NCI-H187 treated with DMSO at 0.1 percent for 48 hours (cell line): ENCODE results near the gene AHRR.
"Not testable (repeated sequence)": the region's sequence is repeated elsewhere in the genome, so short reads cannot be mapped to it uniquely, and the experiment has no call there.

Source experiments
- DNase-seq: peaks from one replicate; lab custom pipeline; 2025; lab: John Stamatoyannopoulos, UW

Gene AHRR

DNA sequence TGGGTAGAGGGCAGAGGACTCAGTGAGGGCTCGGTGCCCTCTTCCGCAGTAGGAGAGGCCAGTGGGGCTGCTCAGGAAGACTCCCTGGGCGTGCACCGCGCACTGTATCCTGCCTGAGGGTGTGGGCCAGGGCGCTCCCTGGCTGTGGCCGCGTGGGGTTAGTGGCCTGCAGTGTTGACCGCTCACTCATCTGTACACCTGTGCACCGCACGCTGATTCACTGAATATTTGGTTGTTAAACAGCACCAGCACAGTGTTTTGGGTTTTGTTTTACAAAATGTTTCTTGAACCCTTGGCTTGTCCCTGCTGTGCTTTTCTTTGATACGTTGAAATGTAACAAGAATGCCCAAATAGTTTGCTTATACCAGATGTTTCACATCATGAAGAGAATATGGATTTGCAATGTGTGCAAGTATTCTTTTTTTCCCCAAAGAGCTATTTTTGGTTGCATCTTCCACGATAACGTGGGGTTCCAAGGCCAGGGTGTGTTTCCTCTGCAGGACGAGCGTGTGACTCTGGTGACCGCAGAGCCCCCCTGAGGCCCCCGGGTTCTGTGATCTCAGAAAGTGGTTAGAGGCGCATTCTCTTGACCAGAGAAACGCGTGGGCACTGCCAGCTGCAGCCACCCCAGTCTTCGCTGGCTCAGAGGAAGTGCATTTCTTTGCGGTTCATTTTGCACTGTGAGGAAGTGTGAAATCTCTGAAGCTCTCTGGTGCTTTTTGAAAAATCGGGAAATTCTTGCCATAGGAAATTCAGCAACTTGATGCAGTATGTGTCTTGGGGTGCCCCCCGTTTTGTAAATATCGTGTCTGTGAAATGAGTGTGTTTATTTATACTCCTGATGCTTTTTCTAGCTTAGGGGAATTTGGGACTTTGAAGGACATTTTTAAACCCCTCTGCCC lies 46.9 kb downstream of the AHRR start:
- no peak for DNase-seq

DNA sequence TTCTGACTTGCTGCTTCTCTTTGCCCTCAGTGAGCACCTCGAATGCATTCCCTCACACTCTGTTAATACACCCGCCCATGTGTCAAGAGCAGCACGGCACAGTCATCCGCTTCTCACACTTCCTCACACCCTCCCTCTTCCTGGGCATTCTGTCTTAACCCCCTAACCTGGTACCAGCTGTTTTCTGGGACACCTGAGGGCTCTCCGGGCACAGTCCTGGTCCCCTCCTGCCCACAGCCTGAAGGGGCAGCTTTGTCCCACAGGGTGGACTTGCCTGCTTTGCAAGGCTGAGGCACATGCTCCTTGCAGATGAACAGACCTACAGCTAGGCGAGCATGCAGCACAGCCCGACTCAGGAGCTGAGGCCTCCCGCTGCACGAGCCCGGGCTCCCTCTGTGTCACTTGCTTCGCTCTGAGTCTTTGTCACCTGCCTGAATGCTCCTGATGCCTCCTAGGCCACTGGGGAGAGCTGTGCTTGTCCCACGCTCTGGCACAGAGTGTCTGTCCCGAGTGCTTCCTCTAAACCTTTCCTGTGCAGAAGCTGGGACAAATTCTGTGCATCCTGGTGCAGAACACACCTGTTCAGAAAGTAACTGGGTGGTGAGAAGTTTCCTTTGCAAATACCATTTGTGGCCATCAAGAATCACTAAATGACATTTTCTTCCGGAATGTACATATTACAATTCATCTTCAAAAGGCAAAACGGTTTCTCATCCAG lies 47.8 kb downstream of the AHRR start:
- DNase-seq: no peak

- not testable (repeated sequence) for DNase-seq
Measured at GRCh38 chr5:369869-370236, 48.3 kb downstream of the AHRR start.

- no peak for DNase-seq
Measured at GRCh38 chr5:370311-370958, 48.9 kb downstream of the AHRR start.

DNA sequence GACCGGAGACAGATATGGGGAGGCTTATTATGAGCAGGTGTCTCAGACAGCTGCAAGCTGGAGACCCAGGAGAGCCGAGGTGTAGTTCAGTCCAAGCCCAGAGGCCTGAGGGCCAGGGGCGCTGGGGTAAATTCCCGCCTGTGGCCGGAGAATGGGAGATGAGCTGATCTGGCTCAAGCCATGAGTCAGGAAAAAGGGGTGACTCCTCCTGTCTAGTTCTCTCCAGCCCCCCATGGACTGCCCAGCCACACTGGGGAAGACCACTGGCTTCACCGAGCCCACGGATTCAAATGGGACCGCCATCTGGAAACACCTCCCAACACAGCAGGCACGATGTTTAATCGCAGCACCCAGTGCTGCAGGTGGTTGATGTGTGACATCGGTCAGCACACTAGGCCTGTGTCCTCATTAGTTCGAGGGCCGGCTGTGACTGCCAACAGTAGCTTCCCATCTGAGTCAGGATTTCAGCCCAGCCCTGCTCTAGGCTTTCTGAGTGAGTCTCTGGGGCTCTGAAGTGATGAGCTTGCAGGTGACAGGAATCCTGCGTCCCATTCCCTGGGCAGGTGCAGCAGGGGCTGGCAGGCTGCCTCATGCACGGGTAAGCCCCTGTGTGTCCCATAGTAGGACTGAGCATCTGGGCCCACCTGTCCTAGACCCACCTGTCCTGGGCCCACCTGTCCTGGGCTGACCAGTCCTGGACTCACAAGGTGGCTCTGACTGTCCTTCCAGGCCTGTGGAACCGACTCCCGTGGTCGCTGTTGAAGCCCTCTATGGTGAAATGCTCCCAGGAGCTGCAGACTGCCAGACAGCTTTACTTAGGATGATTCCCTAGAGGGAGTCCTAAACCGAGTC lies 49.7 kb downstream of the AHRR start:
- DNase-seq: no peak

- DNase-seq: no peak
Measured at GRCh38 chr5:371811-372555, 50.5 kb downstream of the AHRR start.

DNA sequence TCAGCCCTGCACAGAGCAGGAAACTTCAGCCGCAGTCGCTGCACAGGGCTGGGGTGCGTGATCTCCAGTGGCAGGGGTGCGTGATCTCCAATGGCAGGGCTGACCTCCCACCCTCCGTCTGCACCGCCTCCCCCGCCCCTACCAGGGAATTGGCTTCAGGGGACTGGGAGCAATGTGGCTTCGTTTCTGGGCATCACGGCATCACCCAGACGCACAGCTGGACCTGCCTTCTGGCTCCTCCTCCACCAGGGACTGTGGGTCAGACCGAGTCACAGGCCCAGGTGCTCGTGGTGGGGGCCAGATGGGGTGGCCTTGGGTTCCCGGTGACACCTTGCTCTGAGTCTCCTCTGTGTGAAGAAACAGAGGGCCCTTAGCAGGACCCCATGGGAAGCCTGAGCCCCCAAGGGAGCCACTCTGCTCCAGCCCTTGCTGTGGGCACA lies 51.1 kb downstream of the AHRR start:
- no peak for DNase-seq

GRCh38 chr5:372996-373709 lies 51.6 kb downstream of the AHRR start:
- no peak for DNase-seq

DNA sequence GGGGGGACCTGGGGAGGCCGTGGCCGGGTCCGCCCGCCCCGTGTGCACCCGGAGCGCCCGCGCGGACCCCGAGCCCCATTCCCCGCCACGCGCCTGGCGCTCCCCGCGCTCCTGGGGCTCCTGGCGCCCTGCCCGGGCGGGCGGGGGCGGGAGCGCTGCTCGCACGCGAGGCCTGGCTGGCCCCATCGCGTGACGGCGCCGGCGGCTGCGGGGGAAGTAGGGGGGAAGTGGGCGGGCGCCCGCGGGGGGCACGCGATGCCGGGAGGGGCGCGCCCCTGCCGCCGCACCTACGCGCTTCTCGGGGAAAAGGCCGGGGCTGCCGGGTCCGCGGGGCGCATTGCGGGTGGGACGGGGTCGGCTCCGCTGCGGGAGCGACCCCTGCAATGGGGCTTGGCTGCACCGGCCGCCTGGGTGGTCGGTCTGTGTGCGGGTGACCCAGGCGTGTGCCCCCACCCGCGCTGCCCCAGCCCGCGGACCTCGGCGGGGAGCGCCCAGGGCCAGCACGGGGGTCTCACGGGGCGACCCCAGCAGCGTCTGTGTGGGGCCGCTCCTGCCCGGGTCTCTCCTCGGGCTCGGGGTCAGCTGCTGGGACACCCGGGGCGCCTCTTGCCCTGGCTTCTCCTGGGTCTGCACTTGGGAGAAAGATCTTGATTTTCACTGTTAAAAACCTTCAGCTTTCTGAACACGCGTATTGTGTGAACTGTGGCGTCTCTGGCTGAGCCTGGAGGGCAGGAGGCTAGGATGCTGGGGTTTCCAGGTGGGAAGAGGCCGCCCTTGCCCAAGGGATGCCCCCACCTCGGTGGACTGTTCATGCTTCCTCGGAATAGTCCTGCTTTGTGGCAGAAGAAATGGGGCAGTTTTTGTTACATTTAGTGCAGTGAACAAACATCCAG lies 52.4 kb downstream of the AHRR start:
- no peak for DNase-seq

DNA sequence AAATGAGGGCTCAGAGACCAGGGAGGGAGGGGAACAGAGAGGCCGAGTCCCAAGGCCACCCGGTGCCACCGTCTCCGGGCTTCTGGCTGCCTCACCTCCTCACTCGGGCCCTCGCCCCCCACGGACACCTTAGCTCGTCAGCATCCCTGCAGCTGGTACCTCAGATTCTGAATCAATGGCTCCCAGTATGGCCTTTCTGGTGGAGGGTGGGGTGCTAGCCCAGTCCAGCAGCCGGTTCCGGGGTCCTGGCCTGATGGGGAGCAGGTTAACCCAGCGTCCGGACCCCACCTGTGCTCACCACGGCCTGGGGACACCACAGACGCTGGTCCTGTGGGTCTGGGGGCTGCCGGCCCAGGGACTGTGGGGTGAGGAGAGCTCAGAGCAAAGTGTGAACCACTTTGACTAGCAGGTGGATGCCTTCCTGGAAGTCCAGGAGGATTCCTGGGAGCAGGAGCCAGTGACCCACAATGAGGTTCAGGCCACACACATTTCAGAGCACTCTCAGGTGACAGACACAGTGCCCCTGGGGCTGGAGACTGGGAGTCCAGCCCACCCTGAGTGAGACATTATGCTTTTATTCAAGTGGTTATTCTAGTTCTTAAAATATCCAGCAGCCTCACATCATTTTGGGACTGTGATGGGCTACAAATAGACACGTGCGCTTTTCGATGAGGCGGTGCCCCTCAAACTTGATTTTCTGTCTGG lies 53.3 kb downstream of the AHRR start:
- no peak for DNase-seq

DNA sequence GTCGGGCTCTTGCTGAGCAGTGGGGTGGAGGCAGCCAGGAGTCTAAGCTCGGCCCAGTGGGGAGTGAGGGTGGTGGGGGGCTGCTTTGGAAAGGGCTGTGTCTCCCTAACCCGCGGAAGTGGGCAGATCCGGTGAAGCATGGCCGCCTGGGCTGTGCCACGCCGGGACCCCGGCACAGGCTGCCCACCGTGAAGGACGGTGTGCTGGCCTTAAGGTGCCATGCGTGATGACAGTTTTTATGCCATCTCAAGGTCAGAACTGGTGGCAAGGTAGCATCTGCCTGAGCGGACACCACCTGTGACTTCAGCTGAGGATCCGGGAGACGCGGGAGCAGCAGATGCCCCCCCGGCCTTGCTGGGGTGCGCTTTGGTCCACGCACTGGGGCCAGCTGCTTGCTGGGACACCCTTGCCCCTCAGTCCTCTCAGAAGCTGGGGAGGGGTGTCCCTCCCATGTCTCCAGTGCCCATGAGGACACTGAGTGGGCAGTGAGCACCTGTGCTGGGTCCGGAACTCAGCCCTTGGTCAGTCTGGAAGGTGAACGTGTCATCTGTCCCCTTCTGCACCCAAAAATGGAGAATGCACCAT lies 53.9 kb downstream of the AHRR start:
- no peak for DNase-seq

- DNase-seq: no peak
Measured at GRCh38 chr5:375921-376798, 54.6 kb downstream of the AHRR start.

DNA sequence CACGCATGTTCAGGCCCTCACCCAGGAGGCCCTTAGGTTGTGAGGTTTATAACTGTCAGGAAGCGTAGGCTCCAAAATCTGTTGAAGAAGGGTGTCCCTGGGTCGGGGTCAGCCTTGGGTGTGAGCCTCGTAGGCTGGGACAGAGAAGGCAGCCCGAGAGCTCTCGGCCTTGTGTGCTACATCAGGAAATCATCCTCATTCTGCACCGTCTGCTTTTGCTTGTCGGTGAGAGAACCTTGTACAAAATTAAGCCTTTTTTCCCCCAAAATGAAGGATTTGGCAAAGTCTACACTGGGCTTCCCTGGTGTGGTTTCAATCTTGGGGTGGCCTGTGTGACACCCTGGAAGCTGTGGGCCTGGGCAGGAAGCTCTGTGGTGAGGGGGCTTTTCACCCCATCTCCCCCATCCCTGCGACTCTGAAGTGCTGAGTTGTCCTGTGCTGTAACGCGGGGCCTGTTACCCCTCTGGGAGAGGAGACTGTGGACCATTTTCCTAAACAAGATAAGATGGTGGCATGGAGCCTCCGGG lies 55.3 kb downstream of the AHRR start:
- no peak for DNase-seq

DNA sequence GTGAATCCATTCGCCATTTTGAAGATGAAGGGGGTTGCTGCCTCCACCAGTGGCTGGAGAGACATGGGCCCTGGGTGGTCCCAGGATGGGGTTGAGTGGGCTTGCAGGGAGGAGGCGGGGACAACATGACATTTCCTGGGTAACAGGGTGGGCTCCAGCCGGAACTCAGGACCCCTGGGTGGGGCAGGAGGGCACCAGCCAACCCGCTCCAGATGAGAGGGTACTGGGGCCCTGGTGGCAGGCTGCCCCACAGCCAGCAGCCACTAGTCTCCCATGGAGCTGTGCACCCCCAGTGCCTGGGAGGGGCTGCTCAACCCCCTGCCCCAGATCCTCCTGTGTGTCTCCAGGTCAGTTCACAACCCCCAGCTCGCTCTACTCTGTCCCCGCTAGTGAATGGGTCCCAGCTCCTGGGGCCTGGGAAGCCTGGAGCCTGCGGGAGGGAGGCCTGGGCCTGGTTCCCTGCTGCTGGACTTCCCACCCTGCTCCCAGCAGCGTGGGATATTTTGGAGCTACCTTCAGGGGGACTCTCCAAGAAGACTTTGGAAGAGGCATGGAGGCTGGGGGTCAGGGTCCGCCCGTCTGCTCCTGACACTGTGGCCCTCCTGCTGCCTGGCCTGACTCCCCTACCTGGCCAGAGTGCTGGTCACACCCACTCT lies 55.9 kb downstream of the AHRR start:
- no peak for DNase-seq

DNA sequence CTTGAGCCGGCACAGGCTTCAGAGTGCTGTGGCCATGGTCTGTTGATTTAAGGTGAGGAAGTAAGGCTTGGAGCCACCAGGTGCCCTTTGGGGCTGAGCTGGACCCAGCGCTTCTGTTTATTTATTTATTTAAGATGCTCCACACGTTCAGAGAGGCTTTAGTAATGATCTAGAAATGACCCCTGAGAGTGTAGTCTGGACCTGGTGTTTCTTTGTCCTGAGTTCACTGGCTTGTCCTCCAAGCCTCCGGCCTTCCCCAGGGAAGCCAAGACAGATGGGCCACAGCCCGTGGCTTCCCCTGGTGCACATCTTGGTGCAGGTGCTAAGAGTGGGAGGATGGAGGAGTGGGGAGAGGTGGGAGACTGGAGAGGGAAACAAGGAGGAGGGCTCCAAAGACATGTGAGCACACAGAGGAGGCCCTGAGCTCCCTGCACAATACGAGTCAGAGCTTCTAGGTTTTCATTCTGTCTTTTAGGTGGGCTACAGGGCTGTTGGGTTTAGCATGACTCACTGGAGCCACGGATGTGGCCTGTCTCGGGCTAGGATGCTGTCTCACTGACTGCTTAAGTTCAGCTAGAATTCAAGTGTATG lies 56.9 kb downstream of the AHRR start:
- DNase-seq: no peak
